Measurements from ENCODE around the gene TAX1BP1.

Gene TAX1BP1

DNA sequence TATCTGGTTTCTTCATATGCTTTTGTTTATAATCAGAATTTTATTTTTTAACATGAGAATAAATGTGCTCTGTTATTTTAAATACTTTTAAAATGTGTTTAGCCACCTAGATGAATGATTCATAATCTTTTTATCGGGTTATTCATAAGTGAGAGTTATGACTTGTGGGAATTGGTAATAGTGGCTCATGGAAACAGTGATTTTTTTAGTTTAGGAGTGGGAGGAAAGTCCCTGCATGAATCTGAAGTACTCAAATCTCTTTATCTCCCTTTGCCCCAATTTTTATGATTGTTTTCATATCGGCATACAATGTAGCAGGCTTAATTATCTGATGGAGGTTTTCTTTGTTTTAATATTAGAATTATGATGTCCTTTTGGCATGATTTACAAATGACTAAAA lies 42.9 kb downstream of the TAX1BP1 start:
- no peak for DNase-seq

DNA sequence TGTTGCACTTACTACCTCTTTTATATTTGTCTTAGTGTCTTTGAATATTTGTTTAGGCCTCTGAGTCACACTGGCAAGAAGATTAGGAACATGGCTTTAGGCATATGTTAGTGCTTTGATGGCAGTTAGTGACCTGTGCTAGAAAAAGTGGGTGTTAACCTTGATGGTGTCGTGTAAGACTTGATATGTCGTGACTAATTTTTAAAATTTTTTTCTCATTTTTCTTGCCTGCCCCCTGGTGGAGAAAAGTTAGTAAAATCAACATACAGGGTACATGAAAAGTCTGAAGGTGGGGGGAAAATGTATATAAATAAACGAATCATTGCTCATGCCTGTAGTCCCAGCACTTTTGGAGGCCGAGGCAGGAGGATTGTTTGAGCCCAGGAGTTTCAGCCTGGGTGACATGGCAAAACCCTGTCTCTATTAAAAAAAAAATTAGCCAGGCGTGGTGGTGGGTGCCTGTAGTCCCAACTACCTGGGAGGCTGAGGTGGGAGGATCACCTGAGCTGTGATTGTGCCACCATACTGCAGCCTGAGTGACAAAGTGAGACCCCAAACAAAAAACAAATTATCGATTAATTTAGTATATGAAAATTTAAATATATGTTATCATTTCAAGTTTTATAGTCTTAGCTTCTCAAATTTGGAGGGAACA lies 44.6 kb downstream of the TAX1BP1 start:
- DNase-seq, result no peak

DNA sequence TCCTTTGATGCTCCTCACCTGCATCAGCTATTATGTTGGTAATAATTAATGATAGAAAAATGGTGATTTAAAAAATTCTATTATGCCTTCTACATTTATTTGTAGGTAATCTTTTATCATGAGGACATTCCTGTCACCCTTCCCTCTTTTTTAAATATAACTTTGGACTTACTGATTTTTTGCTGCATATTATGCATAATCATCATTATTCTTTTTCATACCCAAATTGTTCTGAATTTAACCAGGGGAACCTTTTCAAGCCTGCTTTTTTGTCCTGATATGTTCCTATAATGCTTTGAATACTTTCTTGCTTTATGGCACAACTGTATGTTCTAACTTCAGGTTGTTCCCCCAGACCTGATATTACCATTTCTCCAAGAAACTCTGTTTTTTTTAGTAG lies 48.5 kb downstream of the TAX1BP1 start:
- DNase-seq, result no peak

DNA sequence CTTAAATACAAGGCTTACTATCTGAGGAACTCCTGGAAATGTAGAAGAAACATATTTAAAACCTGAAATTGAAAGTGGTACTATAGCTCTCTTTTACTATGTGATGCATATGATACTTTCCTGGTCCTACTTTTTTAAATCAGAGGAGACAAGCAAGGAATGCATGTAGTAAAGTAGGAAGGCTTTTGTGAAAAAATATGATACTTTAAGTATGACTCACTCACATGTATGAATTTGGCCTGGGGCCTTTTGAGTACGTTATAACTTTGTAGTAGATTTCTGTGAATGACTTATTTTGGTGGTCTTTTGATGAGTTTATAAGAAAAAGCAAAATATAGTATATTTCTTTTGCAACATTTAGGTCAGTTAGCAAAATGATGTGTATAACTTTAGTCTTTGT lies 53.8 kb downstream of the TAX1BP1 start:
- no peak for DNase-seq

DNA sequence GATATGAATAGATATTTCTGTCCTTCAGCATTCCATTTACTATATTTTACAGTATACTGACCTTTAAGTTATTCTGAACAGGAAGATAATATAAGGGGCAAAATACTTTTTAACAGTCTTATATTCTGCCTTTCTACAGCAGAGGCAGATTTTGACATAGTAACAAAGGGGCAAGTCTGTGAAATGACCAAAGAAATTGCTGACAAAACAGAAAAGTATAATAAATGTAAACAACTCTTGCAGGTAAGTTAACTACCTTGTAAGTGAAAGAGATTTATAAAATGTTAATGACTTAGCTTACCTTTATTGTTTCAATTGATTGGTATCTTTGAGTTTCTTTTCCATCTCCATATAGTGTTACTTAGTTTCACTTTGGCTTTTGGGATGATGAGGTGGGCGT lies 56.0 kb downstream of the TAX1BP1 start:
- no peak for DNase-seq

DNA sequence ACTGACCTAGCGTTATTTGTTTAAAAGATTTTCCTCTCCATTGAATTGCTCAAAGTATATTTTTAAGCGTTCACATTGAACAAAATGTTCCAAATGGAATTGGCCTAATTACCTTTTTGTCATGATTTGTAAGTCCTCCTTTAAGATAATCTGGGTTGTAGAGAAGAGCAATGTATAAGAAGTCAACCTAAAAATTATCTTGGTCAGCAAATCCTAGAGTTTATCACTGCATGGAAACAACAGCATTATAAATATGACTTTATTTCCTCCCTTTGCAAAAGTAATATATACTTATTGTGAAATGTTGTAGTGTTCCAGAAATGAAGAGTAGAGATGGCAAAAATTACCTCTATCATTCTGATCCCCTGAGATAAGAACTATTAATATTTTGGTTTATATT lies 59.2 kb downstream of the TAX1BP1 start:
- no peak for DNase-seq

DNA sequence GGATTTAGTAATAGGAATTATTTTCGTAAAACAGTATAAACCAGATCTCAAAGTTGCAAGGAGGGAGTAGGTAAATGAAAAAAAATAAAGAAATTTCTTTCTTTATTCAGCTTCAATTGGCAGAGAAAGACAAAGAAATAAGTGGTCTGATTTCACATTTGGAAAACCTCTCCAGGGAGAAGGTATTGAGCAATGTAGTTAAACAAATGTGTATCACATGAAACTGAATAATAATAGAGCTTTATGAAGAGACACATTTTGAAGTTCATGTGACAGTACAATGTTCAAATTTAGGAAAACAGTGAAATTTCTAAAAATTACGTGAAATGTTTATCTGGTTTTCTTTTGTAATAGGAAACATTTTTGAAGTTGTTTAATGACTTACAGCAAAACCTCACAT lies 63.0 kb downstream of the TAX1BP1 start:
- DNase-seq, result no peak

DNA sequence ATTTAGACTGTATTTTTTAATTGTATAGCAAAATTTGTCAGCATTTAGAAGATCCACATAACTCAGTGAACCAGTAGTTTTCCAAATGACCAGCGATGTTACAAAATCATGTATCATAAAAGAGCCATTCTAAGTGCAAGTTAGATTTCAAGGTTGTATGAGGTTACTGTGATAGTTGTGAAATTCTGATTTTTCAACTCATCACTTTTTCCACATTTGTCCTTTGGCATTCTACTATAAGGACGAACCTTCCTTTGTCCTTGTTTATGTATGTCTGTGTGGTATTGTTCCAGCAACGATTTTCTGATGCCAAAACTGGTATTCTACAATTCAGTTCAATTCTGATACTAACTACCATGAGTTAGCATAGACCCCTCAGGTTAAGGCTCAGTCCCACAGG lies 64.2 kb downstream of the TAX1BP1 start:
- no peak for DNase-seq

DNA sequence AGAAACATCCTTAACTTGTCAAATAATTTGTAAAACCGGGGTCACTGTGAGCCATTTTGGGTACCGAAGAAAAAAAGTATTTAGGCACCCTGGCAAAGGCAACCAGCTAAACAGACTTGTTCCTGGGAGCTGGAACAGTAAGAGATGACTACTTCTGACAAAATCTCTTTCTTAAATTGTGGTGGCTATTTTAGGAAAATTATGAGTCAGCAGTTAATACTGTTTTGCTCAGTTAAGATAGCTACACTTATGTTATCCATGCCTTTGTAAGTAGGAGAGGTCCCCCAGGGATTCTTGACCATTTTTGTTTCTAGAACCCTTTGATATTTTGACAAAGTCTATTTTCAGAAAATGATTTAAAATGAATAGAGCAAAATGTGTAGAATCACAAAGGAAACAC lies 68.7 kb downstream of the TAX1BP1 start:
- no peak for DNase-seq

DNA sequence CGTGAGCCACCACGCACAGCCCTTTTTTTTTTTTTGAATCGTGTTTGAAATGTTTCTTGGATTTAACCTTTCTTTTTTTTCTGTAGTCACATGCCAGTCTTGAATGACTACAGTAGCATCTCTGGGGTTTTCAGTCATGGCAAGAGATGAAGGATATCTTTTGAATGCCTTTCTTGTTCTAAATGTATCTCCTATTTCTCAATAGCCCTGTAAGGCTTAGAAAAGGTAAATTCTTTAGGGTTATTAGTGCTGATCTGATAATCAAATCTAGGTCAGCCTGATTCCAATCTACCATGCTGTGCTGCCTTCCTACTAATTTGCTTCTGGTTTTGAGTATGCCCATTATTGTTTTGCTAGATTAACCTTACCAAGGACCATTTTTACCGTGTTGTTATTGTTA lies 70.2 kb downstream of the TAX1BP1 start:
- DNase-seq, result no peak

DNA sequence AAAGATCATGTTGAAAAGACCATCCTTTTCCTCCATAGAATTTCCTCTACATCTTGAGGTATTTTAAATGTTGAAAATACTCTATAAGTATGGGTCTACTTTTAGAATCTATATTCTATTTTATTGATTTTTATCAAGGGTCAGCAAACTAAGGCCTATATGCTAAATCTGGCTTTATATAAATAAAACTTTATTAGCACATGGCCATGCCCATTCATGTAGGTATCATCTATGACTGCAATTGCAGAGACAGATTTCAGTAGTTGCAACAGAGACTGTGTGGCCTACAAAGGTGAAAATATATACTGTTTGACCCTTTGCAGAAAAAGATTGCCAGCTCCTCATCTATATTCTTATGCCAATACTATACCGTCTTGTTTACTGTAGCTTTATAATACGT lies 72.7 kb downstream of the TAX1BP1 start:
- DNase-seq, result no peak

DNA sequence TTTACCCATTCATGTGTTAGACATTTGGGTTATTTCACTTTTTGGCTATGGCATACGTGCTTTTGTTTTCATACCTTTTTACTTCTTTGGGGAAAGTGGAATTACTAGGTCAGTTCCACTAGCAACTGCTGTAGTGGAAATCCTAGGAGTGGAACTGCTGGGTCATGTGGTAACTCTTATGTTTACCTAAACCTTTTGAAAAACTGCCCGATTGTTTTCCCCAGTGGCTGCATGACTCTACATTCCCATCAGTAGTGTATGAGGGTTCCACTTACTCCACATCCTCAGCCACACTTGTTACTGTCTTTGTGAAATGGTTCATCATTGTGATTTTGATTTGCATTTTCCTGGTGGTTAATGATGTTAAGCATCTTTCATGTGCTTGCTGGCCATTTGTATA lies 82.3 kb downstream of the TAX1BP1 start:
- DNase-seq, result no peak

DNA sequence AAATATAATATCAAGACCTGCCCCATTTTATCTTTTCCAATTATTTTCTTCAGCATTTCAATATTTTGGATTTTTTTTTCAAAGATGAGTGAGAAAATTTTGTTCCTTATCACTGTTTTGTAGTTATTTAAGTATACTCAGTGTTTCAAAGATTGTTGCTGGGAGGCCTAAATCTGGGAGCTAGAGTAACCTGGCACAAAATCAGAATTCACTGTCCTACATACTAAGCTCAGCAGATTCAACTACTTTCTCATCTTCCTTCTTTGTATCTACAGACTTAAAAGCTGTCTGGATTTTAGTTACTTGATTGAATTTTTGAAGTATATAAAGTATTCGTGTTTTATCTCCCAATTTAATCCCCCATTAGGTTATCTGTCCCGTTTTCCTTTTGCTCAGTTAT lies 85.9 kb downstream of the TAX1BP1 start:
- DNase-seq, result no peak

DNA sequence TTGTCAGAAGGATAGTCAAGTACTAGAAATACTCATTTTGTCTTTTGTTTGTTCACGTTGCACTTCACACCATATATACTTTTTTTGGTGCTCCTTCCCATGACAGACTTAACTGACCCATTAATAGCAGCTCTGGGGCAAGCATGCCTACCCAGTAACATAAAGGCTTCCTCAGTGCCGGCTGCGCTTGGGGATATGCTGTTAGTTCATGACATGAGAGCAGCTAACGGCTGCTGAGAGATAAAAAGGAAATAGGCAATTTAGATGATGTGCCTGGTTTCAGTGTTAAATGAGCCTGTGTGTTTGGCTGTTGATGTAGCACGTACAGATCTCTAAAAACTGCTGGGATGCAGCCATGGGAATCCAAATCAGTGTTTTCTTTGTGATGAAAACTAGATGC lies 86.4 kb downstream of the TAX1BP1 start:
- no peak for DNase-seq

DNA sequence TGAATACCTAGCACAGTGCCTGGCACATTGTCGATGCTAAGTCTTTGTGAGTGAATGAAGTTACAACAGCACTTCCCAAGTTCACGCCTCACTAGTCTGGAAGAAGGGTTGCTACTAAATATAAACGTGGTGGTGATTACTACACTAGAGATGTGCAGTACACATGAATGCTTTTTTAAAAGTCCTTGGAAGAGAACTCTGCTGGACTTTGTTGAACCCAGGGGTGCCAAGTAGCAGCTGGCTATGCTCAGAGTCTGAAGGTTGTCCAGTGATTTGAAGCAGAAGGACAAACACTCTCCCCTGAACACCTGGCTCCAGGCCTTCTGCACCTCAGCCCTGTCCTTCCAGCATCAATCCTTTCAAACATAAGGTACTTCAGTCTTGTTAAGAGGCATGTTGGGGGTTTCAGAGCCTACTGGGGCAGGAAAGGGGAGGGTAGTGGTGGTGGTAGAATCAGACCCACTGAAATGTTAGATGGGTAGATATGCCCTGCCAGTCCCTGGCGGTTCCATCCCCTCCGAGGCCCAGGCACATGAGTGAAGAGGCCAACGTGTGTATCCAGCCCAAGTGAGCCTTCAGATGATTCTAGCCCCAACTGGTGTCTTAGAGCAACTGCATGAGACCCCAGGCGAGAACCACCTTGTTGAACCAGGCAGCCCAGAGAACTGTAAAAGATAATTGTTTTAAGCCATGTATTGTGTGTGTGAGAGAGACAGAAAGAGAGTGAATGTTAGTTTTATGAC lies 94.4 kb downstream of the TAX1BP1 start:
- no peak for DNase-seq

DNA sequence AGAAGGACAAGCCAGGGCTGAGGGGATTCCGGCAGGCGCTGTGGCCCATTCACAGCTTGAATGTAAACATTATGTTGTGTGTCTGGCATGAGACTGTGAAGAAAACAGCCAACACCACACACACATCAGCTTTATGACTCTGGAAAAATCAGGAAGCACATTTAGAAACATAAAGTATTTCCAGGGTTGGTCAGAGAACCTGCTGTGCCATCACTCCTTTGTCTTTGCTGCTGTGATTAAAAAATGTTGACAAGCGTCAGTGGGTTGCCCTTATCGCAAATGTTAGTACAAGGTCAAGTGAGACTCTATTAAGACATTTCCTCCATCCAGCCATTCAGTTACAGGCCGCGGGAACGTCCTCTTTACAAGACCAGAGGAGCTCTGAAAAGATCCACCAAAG lies 95.4 kb downstream of the TAX1BP1 start:
- no peak for DNase-seq

DNA sequence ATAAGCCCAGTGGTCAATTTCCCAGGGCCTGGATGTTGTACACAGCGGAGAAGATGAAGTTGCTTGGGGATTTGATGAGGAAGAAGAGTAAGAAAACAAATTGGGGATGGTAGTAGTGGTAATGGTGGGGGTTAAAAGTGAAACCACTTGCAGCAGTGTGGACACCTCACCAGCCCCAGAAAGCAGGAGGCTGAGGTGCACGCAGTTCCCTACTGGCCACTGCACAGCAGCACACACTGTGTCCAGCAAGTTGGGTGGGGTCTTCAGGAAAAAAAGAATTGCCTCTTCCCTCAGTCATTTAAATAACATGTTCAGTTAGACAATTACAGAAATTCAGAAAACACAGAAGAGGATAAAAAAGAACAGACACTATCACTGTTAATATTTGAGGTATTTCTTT lies 96.6 kb downstream of the TAX1BP1 start:
- DNase-seq, result no peak

DNA sequence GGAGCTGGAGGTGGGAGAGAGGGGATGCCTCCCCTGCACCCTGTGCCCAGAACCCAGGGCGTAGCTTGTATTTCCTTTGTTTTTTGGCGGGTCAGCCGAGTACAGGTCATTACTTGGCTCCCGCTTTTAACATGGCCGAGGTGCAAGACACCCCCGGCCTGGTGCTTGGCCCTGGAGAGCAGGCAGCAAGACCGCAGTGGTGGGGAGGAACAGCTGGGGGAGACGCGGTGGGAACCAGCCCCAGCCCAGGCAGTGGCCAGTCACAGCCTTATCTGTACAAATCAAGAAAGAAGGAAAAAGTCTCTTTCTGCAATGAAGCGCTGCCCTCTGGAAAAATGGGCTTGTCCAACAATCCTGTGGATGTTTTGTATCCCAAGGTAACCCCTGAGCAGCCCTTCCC lies 99.1 kb downstream of the TAX1BP1 start:
- DNase-seq, result no peak

DNA sequence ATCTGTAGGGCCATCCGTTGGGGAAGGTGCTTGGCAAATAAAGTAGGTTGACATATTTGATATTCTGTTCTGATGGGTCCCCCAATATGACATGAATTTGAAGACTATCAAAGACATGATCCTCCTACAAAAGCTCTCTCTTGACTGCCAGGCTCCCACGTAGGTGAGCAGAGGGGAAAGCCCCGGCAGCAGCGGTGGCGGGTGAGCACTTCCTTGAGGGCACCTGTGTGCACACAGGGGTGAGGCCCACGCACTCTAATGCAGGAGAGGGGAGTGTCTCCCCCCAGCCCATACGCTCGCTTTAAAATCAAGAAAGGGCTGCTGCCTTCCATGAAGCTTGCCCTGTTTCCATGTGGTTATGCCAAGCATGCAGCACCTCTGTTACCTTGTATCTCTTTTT lies 100.4 kb downstream of the TAX1BP1 start:
- DNase-seq, result no peak

DNA sequence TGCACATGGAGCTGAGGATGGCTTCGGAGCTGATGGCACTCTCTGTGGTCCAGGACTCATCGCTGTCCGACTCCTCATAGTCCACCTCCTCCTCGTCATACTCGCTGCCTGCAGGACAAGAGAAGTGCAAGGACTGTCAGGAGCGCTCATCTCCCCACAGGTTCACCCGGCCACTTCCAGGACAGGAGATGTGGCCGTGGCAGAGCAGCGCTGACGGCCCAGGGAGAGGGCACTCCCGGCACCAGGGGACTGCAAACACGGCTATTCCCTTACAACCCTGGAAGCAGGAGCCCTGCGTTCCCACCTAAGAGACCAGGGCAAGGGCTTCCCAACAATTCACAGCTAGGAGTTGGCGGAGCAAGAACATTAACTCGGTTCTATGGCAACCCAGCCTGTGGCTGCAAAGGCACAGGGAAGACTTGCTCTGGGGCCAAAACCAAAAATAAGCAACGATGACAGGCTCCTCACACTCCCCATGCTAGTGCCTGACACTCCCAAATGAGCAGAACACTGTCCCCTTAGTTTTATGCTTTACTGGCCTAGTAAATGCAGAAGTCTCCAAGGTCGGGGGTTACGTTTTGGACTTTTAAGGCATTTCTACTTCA lies 100.9 kb downstream of the TAX1BP1 start:
- no peak for DNase-seq

DNA sequence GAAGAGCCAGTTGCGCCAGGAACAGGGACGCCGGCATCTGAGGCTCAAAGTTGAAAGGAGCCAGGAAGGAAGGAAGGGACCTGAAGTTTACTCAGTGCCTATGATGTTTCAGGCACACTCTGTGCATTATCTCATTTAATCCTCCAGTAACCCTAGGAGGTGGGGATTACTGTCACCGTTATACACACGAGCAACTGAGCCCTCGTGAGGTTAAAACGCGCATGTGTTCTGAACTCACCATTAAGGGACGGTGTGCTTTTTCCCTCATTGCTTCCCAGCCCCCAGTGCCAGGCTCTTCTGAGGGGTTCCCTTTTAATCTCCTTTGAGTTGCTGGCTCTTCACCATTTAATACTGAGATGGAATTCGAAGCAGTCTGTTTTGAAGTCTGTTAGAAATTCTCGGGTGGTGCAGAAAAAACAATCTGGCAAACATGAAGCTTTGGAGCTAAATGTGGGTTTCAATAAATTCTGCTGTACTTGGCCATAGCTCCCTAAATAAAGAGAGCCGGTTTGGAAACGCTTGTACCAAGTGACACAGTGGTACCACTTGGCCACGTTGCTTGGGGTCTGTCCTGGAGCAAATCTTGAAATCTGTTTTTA lies 102.2 kb downstream of the TAX1BP1 start:
- no peak for DNase-seq

DNA sequence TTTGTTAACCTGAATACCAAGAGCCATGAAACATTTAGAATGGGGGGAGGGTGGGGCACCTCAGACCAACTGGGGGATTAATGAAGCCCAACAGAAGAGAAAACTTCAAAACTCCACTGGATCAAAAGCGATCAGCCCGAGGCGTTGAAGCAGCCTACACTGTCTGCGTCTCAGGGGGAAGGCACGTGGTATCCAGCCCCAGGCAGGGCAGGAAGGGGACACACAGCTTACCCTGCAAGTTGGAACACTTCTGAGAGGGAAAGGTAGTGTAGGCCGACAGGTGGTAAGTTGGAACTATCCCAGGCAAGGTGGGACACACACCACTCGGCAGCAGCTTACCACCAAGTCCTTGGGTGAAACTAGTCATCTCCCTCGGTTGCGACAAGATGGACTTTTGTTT lies 102.9 kb downstream of the TAX1BP1 start:
- DNase-seq, result no peak

DNA sequence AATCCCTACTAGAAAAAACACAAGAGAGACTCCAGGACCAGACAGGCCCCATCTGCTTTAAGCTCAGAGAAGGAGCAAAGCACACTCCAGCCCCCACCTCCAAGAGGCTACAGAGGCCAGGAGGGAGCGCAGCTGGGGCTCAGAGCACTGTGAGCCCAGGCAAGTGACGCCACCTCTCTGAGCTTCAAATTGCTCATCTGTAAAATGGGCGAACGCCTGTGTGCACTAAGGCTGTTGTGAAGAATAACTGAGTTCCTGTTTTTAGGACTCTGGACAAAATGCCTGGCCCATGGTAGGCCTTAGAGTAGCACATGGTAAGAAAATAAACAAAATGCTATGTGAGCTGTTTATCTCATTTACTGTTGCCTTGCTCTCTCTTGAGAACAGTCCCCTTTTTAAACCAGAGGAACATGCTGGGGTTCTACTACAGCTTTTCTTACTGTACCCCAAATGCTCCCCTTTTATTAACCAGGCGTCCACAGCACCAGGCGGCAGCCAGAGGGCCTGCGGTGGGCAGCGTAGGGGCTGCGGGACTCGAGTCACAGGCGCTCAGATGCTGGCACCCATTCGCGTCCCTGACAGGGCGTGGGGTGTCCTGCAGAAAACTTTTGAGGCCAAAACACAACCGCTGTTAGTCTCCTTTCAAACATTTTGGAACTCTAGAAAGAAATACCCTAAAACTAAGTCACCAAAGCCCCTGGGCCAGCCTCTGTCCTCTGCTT lies 103.8 kb downstream of the TAX1BP1 start:
- DNase-seq, result no peak

DNA sequence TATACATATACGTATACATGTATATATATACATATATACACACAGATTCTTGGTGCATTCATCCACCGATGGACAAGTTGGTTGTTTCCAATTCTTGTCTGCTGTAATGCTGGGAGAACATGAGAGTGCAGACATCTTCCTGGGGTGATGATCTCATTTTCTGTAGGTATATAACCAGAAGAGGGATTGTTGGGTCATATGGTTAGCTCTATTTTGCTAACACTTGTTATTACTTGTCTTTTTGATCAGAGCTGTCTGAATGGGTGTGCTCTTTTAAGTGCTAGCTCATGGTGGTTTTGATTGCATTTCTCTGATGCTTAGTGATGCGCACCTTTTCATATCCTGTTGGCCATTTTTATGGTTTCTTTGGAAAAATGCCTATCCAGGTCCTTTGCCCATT lies 106.4 kb downstream of the TAX1BP1 start:
- DNase-seq, result no peak
